Skin of body (tissue), 2 donors: ENCODE results near the gene ZNF195. TPM values are rescaled to one million over a fixed set of nuclear protein-coding genes. Genes with fewer than 3 reads are reported as not detected.
"Not testable (repeated sequence)": the region's sequence is repeated elsewhere in the genome, so short reads cannot be mapped to it uniquely, and the experiment has no call there.

ENCODE experiments used
- DNase-seq: peaks from one replicate; lab custom pipeline; 2025; lab: John Stamatoyannopoulos, UW
- total RNA-seq: library from RNA; depleted of rRNA; stranded (reverse); fragments of >200 nt; gene quantifications from one replicate; pipeline ENCODE4 v1.2.3, GENCODE V29; 2014

Gene ZNF195
- total RNA-seq, 1 donor from 2014 or later: 15.8 TPM

- not testable (repeated sequence) for DNase-seq
Measured at GRCh38 chr11:3402861-3403250, 23.9 kb upstream of the ZNF195 start.

- DNase-seq: not testable (repeated sequence)
Measured at GRCh38 chr11:3402181-3402860, 23.4 kb upstream of the ZNF195 start.

GRCh38 chr11:3401052-3401451 is 22.1 kb upstream of the ZNF195 start:
- not testable (repeated sequence) for DNase-seq

DNA sequence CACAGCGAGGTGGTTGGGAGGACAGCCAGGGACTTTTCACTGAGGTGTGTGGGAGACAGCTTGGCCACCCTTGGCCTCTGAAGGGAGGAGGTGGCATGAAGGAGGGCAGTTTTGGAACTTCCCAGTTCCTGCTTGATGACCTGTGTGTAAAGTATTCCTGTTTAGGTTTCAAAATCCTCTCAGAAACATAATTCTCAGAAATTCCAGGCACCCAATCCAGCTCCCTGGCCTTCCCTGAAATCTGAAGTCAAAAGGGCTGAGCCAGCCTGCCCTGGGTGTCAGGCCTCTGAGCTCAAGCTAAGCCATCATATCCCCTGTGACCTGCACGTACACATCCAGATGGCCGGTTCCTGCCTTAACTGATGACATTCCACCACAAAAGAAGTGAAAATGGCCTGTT is 19.6 kb upstream of the ZNF195 start:
- not testable (repeated sequence) for DNase-seq

DNA sequence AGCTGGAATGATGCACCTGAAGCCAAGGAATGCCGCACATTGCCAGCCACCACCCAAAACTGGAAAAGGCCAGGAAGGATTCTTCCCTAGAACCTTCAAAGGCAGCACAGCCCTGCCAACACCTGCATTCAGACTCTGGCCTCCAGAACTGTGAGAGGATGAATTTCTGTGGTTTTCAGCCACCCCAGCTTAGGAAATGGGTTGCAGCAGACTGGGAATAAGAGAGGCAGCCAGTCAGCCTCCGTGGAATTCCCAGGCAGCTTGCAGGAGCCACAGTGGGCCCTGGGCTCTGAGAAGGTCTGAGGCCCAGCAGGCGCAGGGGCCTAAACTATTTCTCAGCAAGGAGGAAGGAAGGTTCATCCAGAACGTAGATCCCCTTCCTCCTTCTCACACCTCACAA is 19.2 kb upstream of the ZNF195 start:
- DNase-seq: not testable (repeated sequence)

DNA sequence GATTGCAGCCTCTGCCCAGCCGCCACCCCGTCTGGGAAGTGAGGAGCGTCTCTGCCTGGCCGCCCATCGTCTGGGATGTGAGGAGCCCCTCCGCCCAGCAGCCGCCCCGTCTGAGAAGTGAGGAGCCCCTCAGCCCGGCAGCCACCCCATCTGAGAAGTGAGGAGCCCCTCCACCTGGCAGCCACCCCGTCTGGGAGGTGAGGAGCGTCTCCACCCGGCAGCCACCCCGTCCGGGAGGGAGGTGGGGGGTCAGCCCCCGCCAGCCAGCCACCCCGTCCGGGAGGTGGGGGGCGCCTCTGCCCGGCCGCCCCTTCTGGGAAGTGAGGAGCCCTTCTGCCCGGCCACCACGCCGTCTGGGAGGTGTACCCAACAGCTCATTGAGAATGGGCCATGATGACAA is 18.3 kb upstream of the ZNF195 start:
- DNase-seq: not testable (repeated sequence)

DNA sequence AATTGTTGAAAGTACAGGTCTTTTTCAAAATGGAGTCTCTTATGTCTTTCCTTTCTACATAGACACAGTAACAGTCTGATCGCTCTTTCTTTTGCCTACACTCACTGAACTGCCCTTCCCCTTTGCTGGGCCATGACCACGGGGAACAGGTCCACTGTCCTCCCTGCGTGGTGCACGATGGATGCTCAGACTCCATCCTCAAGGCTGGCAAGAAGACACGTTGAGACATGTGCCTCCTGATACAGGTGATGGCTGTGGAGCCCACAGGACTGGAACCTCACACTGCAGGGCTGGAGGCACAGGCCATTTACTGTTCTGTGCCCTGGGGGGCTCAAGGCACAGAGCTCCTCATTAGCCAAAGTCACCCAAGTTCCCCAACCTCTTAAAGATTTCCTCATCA is 16.5 kb upstream of the ZNF195 start:
- DNase-seq: not testable (repeated sequence)

GRCh38 chr11:3394956-3395355 is 16.0 kb upstream of the ZNF195 start:
- DNase-seq: not testable (repeated sequence)

- DNase-seq: not testable (repeated sequence)
Measured at GRCh38 chr11:3393450-3393849, 14.5 kb upstream of the ZNF195 start.

DNA sequence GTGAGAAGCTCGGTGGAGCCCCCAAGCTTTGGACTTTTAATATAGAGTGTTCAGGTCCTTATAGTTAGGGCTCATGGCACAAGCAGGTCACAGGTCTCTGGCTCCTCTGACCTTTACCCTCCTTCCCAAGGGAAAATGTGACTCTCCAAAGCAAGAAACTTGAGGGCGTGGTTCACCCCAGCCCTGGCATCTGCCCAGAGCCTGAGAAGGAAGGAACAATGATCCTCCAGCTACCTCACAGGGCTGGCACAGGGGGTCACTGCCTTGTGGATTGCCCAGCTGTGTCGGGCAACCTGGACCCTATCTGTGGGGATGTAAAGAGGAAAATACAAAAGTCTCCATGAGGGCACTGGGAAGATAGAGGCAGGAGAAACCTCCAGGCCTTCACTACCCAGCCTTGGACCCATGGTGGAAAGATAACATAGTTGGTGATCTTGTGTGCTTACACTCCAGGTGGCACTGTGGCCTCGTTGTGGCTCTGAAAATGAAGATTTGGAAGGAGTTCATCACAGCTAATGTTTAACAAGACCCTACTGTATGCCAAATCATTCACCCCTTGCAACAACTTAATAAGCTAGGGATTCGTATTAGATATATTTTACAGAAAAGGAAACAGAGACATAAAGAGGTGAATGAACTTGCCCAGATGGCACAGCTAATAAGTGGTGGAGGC is 3.8 kb upstream of the ZNF195 start:
- no peak for DNase-seq

- DNase-seq: no peak
Measured at GRCh38 chr11:3381794-3382193, 2.8 kb upstream of the ZNF195 start.

DNA sequence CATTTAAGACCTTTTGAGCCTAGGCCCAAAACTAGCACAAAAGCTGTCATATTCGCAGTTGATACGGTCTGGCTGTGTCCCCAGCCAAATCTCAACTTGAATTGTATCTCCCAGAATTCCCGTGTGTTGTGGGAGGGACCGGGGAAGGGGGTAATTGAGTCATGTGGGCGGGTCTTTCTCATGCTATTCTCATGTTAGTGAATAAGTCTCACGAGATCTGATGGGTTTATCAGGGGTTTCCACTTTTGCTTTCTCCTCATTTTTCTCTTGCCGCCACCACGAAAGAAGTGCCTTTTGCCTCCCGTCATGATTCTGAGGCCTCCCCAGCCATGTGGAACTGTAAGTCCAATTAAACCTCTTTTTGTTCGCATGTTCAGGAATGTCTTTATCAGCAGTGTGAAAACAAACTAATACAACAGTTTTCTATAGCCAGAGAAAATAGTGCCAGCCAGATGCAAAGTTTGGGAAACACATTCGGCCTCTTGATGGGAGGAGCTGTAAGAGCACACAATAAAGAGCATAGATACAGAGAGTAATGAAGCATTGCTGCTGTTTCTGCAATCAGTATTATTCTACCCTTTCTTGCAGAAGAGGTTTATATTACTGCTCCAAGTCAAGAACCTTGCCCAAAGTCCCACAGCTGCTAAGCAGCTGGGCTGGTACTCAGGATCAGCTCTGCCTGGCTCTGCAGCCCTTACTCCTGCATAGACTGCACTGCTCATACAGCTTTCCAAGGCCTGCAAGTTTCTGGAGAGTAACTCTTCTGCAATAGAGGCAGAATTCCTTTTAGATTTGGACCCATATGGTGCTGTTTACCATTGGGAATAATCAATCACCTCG is 2.0 kb upstream of the ZNF195 start:
- peak; percentile 68 for DNase-seq

GRCh38 chr11:3375552-3375951 is 3.4 kb downstream of the ZNF195 start:
- no peak for DNase-seq

- DNase-seq: peak; percentile 6
Measured at GRCh38 chr11:3370311-3370870, 8.6 kb downstream of the ZNF195 start.

- DNase-seq: no peak
Measured at GRCh38 chr11:3369366-3369765, 9.6 kb downstream of the ZNF195 start.

DNA sequence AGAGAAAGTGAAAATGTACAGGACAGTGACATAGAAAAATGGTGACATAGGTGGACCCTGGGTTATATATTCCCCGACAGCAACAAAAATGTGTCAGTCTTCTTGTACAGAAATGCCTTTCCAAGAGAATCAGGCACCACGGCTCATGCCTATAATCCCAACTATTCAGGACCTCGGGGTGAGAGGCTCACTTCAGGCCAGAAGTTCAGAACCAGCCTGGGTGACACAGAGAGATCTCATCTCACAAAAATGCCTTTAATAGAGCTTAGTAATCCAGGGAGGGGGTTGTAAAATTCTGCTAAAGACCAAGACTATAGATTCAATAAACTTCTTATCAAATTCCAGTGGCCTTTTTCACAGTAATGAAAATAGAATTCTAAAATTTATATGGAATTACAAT is 10.7 kb downstream of the ZNF195 start:
- no peak for DNase-seq

- DNase-seq: no peak
Measured at GRCh38 chr11:3367221-3367620, 11.7 kb downstream of the ZNF195 start.

- no peak for DNase-seq
Measured at GRCh38 chr11:3359092-3359824, 19.7 kb downstream of the ZNF195 start.

DNA sequence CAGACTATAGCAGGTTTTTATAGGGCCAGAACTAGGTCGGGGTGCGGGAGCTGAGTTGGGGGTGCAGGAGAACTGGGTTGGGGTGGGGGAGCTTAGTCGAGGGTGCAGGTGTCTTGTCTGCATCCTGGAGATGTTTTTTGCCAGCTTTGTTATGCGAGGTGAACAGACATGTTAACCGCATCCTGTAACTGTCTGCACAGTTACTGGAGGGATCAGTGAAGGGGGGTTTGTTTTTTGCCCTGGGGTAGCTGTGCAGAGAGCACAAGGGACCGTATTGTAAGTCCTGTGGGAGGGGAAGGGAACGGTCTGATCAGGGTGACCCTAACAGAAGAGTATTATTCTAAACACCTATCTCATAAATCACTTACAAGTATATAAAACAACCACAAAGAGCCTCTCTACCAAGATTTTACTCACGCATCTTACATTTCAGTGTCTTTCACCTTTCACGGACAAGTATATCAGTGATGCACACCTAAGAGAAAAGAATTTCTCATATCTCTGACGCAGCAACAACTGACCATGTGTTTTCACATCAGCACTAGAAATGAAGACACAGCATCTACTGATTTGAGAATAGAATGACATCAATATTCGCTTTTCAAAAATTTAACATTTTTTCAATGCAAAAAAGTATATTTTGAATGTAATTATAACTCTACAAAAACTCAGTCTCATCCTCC is 20.8 kb downstream of the ZNF195 start:
- DNase-seq: no peak

- no peak for DNase-seq
Measured at GRCh38 chr11:3357302-3357701, 21.6 kb downstream of the ZNF195 start.

DNA sequence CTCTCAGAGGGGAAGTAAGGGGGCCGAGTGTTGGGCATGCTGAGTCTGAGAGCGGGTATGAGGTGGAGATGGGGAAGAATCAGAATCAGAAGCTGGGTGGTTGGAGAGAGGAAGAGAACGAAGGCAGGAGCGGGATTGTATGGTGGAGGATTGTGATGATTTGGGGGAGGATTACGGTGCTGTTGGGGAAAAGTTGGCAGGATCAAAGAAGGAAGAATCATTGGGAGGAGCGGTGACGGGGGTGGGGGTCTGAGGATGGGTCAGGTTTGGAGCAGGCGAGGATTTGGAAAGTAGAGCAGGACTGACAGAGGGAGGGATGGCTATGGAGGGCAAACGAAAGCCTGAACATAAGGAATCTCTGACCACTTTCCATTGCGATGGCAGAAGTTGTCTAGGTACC is 22.1 kb downstream of the ZNF195 start:
- no peak for DNase-seq
